ENCODE results near the gene MLANA.

The MLANA gene

DNA sequence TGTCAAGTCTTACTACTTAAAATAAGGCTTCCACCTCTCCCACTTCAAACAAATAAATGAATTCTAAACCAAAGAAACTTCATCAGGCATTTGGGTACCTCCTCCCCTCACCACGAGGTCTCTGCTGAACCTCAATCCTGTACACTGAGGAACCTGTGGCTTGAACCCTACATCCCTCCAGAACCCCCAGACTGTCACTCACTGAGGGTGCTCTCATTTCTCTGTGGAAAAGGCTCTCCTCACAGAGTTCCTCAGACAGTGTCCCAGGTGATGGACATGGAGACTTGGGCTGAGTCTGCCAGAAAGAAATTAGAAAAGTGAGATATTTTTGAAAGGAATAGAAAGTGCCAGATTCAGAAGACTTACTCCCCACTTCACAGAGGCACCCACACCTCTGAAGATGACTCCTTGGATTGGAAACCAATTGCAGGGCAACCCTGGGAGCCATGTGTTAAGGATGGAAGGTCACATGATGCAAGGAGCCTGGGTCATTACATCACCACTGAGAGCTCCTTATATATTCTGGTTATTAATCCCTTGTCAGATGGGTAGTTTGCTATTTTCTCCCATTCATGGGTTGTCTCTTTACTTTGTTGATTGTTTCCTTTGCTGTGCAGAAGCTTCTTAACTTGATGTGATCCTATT lies 19.8 kb downstream of the MLANA start:
- Histone ChIP-seq H3K4me3 (replicated peaks; ENCODE audit: insufficient read depth, low read length) (no peak overlapping the region), H3K27me3 (ENCODE audit: insufficient read depth, poor library complexity, severe bottlenecking) (no peaks in the 10 kb centered on the region), H3K27ac (replicated peaks) (no peak overlapping the region)
- TF ChIP-seq, protein P1, sequence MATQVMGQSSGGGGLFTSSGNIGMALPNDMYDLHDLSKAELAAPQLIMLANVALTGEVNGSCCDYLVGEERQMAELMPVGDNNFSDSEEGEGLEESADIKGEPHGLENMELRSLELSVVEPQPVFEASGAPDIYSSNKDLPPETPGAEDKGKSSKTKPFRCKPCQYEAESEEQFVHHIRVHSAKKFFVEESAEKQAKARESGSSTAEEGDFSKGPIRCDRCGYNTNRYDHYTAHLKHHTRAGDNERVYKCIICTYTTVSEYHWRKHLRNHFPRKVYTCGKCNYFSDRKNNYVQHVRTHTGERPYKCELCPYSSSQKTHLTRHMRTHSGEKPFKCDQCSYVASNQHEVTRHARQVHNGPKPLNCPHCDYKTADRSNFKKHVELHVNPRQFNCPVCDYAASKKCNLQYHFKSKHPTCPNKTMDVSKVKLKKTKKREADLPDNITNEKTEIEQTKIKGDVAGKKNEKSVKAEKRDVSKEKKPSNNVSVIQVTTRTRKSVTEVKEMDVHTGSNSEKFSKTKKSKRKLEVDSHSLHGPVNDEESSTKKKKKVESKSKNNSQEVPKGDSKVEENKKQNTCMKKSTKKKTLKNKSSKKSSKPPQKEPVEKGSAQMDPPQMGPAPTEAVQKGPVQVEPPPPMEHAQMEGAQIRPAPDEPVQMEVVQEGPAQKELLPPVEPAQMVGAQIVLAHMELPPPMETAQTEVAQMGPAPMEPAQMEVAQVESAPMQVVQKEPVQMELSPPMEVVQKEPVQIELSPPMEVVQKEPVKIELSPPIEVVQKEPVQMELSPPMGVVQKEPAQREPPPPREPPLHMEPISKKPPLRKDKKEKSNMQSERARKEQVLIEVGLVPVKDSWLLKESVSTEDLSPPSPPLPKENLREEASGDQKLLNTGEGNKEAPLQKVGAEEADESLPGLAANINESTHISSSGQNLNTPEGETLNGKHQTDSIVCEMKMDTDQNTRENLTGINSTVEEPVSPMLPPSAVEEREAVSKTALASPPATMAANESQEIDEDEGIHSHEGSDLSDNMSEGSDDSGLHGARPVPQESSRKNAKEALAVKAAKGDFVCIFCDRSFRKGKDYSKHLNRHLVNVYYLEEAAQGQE (IDR thresholded peaks at IDR 0.05; ENCODE audit: insufficient replicate concordance, low read depth) = no peak
- TF ChIP-seq, protein P2, sequence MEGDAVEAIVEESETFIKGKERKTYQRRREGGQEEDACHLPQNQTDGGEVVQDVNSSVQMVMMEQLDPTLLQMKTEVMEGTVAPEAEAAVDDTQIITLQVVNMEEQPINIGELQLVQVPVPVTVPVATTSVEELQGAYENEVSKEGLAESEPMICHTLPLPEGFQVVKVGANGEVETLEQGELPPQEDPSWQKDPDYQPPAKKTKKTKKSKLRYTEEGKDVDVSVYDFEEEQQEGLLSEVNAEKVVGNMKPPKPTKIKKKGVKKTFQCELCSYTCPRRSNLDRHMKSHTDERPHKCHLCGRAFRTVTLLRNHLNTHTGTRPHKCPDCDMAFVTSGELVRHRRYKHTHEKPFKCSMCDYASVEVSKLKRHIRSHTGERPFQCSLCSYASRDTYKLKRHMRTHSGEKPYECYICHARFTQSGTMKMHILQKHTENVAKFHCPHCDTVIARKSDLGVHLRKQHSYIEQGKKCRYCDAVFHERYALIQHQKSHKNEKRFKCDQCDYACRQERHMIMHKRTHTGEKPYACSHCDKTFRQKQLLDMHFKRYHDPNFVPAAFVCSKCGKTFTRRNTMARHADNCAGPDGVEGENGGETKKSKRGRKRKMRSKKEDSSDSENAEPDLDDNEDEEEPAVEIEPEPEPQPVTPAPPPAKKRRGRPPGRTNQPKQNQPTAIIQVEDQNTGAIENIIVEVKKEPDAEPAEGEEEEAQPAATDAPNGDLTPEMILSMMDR (IDR thresholded peaks at IDR 0.05; ENCODE audit: insufficient read depth, low read length) = no peak
- TF ChIP-seq GABPA (IDR thresholded peaks at IDR 0.05; ENCODE audit: low read depth) (no peak), SPI1 (IDR thresholded peaks at IDR 0.05; ENCODE audit: borderline replicate concordance, low read depth) (no peak), POLR2AphosphoS5 (IDR thresholded peaks at IDR 0.05; ENCODE audit: low read depth) (no peak)
- DNase-seq (ENCODE audit: low read depth in 1 of 2, low spot score in 1 of 2) = no peak

DNA sequence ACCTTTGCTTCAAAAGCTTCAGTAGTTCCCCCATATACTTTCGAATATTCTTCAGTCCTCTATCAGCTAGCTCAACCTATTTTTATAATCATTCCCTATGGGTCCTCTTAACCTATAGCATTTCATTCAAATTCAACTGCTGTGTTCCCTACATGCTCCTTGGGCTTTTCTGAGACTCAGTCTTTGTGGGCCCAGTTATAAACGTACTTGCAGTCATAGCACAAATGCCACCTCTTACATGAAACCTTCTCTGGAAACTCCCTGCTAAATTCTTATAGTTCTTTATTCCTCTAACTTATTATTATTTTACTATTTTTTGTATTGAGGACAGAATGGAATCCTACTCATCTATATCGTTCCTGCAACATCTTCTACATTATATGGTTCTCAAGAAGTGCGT lies 24.7 kb downstream of the MLANA start:
- TF ChIP-seq SPI1 (IDR thresholded peaks at IDR 0.05; ENCODE audit: borderline replicate concordance, low read depth) = no peak
- TF ChIP-seq GABPA (IDR thresholded peaks at IDR 0.05; ENCODE audit: low read depth) = no peak
- TF ChIP-seq, protein P1 (IDR thresholded peaks at IDR 0.05; ENCODE audit: insufficient replicate concordance, low read depth) = no peak
- no peak for TF ChIP-seq POLR2AphosphoS5 (IDR thresholded peaks at IDR 0.05; ENCODE audit: low read depth)
- TF ChIP-seq, protein P2 (IDR thresholded peaks at IDR 0.05; ENCODE audit: insufficient read depth, low read length) = no peak
- H3K27ac ChIP-seq (replicated peaks) = no peak overlapping the region
- no peak for DNase-seq (ENCODE audit: low read depth in 1 of 2, low spot score in 1 of 2)
- H3K27me3 ChIP-seq (ENCODE audit: insufficient read depth, poor library complexity, severe bottlenecking) = no peaks in the 10 kb centered on the region
- no peak overlapping the region for H3K4me3 ChIP-seq (replicated peaks; ENCODE audit: insufficient read depth, low read length)

DNA sequence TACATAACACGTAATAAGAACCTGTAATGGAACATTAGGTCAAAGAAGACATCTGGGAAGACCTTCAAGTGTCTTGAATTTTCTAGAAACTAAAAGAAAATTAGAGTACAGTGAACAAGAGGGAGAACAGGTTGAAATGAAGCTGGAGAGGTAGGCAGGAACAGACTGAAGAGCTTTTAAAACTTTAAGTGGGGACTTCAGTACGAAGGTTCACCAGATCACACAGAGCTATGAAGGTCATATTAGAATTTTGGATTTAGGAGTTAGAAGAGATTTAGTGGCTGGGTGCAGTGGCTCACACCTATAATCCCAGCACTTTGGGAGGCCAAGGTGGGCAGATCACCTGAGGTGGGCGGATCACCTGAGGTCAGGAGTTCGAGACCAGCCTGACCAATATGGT lies 26.6 kb downstream of the MLANA start:
- TF ChIP-seq POLR2AphosphoS5 (IDR thresholded peaks at IDR 0.05; ENCODE audit: low read depth) = no peak
- TF ChIP-seq GABPA (IDR thresholded peaks at IDR 0.05; ENCODE audit: low read depth) = no peak
- TF ChIP-seq, protein P1 (IDR thresholded peaks at IDR 0.05; ENCODE audit: insufficient replicate concordance, low read depth) = no peak
- no peak for TF ChIP-seq SPI1 (IDR thresholded peaks at IDR 0.05; ENCODE audit: borderline replicate concordance, low read depth)
- TF ChIP-seq, protein P2 (IDR thresholded peaks at IDR 0.05; ENCODE audit: insufficient read depth, low read length) = no peak
- H3K27ac ChIP-seq (replicated peaks) = no peak overlapping the region
- no peak for DNase-seq (ENCODE audit: low read depth in 1 of 2, low spot score in 1 of 2)
- no peaks in the 10 kb centered on the region for H3K27me3 ChIP-seq (ENCODE audit: insufficient read depth, poor library complexity, severe bottlenecking)
- no peak overlapping the region for H3K4me3 ChIP-seq (replicated peaks; ENCODE audit: insufficient read depth, low read length)
